GDM1 (cell line): ENCODE measurements around the gene APRT.

ENCODE experiments used
- DNase-seq: peaks from one replicate; lab custom pipeline; 2025; lab: John Stamatoyannopoulos, UW

APRT gene

DNA sequence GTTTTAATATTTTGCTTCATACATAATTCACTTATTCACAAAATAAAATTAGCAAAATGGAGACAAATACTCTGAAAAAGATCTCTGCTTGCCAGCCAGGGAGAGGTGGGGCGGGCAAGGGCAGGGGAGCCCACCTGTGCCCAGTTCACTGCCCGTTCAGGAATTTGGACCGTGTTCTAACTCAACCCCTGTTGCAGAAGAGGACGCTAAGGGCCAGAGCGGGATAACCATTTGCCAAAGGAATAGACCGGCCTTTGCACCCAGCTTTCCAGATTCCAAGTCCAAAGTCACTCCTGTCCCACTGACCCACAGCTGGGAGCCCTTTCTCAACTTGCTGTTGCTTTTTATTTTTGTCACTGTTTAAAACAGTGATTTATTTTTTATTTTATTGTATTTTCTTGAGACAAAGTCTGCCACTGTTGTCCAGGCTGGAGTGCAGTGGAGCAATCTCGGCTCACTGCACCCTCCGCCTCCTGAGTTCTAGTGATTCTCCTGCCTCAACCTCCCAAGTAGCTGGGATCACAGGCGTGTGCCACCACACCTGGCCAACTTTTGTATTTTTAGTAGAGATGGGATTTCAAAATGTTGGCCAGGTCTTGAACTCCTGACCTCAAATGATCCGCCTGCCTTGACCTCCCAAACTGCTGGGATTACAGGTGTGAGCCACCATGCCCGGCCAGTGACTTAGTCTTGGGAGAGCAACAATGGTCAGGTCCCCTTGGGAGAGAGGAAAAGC lies 24.0 kb downstream of the APRT start:
- DNase-seq, result no peak

DNA sequence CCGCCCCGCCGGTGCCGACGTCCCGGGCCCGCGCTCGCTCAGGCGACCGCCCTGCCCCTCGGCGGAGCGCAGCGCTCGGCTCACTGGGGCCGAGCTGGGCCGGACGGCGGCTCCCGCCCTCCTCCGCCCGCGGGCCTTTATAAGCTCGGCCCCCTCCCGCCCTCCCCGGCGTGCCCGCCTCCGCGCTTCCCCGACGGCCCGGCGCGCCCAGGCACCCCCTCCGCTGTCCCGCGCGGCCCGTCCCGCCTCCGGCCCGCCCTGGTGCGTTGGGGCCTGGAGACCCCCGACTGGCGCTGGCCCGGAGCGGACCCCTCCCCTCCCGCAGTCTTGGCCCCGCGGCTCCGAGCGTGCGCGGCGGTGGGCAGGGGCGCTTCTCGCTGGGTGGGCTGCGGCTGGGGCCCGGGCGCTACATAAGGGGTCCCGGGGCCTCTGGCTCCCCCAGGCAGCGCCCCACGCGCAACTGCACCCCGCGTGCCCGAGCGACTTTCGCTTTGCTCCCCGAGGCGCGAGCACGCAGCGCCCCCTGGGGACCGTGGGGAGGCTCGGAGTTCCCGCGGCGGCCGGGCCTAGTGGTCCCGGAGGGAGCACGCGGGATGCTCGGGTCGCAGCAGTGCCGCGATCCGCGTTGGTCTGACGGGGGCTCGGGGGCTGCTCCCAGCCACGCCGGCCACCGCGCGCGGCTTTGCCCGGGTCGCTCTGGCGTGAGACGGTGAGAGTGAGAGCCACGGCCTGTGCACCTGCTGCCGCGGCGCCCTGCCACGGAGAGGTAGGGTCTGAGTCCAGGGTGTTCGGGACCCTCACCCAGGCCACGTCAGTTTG lies 26.4 kb downstream of the APRT start, which contains the start of gene PIEZO1:
PIEZO1 (minus strand) TSS at position 115 of the 819 bp plus-strand sequence. CDS start 256 bp downstream, outside the sequence.
- peak; percentile 74 for DNase-seq

GRCh38 chr16:88784856-88785105 lies 26.9 kb downstream of the APRT start:
- no peak for DNase-seq

GRCh38 chr16:88784074-88784855 lies 27.5 kb downstream of the APRT start:
- DNase-seq, result peak; percentile 42

GRCh38 chr16:88783391-88784073 lies 28.2 kb downstream of the APRT start:
- DNase-seq, result no peak

GRCh38 chr16:88782454-88783390 lies 29.0 kb downstream of the APRT start:
- DNase-seq, result no peak

DNA sequence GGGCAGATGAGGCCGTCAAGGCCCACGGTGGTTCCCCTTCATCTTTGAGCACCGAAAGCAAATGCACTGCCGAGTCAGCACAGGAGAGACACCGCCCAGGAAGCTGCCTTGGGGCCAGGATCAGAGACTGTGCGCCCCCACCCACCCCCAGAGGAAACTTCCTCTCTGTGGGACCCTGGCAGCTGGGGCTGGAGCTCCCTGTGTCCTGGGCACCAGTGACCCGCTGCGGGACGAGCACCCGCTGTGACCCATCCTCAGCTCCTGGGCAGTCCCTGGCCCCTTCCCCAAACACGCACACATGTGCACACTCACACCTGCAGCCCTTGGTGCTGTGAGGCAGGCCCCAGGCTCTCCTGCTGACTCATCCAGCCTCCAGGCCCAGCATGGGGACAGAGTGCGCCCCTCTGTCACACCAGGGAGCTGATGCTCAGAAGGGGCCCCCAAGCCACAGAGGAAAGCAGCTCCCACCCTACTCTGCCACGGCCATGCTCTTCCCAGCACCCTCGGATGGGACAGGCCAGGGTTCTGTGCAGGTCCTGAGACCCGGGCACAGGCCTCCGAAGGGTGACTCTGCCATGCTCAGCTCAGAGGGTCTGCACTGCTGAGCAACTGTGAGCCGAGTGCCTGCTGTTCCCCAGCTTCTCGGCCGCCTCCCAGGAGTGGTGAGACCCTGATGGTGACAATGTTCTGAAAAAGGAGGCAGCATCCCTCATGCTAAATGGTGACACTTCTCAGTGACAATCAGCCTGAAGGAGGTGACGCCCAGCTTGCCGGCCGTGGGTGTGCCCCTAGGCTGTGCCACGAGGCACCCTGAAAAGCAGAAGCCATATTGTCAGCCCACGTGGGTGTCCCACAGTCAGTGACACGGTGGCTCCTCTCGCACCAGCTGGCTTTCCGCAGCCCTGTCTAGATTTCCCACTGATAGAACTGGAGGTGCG lies 30.3 kb downstream of the APRT start:
- DNase-seq, result peak; percentile 25

DNA sequence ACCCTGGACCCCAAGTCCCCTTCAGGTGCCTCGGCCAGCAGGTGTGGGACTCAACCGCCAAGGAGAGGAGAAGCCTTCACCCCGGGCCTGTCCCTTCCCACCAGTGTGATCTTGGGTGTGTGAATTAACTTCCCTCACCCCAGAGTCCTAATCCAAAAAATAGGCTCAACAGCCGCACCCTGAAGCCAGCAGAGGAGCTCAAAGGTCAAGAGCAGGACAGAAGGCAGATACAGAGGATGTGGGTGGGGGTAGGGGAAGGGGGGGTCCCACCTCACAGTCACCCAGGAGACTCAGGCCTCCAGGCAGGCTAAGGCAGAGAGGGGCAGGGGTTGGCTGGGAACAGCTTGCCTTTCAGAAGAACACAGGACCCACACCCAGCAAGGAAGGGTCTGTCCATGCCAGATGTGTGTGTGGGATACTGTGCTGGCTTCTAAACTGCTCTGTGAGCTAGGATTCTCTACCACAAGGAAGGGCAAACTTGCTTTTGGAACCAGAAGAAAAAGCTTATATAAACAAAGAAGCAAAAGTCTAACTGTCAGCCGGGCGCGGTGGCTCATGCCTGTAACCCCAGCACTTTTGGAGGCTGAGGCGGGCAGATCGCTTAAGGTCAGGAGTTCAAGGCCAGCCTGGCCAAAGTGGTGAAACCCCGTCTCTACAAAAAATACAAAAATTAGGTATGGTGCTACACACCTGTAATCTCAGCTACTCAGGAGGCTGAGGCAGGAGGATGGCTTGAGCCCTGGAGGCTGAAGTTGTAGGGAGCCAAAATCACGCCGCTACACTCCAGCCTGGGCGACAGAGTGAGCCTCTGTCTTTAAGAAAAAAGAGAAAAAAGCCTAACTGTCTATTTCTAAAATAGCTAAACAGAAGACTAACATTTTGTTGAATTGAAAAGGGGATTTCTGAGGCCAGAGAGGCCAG lies 31.3 kb downstream of the APRT start:
- no peak for DNase-seq

GRCh38 chr16:88779406-88780141 lies 32.2 kb downstream of the APRT start:
- DNase-seq, result no peak

DNA sequence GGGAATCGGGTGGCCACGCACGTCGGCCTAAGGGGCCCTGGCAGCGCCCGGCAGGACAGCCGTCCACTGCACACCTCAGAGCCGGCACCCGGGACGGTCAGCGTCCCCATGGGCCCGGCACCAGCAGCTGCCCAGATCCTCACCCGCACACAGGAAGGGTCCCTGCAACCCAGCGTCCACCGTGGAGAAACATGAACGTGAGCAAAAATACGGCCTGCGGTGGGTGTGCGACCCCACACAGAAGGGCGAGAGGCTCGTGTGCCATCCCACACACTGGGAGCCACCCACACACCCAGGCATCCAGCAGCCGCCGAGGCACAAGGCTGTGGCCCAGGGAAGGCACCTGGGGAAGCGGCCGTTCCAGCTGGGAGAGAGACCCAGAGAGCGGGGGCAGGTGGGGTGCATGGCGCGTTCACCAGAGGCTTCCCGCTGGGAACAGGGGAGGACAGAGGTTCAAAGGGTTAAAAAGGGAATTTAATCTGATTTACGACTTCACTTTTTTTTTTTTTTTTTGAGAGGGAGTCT lies 33.1 kb downstream of the APRT start:
- DNase-seq, result no peak

DNA sequence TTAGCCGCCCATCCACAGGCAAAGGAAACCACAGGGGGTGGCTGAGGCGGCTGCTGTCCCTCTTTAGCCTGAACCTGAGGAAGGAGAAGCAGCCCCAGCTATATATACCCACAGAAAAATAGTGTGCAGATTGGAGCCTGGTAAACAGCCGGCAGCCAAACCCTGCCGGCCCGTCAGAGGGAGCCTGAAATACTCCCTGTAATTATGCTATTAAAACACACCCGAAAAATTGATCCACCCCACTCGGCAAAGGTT lies 33.5 kb downstream of the APRT start:
- no peak for DNase-seq

GRCh38 chr16:88777471-88778270 lies 34.1 kb downstream of the APRT start:
- no peak for DNase-seq

DNA sequence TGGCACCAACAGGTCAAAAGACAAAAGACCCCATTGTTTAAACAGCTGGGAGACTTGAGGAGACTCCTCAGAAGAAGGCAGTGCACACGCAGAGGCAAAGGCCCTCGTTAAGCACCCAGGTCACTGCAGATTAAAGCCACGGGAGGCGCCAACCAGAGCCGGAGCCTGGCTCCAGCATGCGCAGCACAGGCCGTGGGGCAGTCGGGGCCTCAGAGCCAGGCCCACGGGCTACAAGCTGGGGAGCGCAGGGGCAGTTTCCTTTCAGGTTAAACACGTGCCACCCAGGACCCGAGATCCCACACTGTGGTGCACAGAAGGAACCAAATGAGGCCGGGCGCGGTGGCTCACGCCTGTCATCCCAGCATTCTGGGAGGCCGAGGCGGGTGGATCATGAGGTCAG lies 35.9 kb downstream of the APRT start:
- no peak for DNase-seq

GRCh38 chr16:88774544-88775393 lies 37.0 kb downstream of the APRT start:
- DNase-seq, result no peak

- no peak for DNase-seq
These were observed 37.9 kb downstream of the APRT start for GRCh38 chr16:88773812-88774291.
